NCI-H1092 (cell line): ENCODE measurements around the gene ACTG2.
"Not testable (repeated sequence)": the region's sequence is repeated elsewhere in the genome, so short reads cannot be mapped to it uniquely, and the experiment has no call there.

Experiments
- DNase-seq: peaks from one replicate; lab custom pipeline; 2025; lab: John Stamatoyannopoulos, UW

ACTG2 gene

DNA sequence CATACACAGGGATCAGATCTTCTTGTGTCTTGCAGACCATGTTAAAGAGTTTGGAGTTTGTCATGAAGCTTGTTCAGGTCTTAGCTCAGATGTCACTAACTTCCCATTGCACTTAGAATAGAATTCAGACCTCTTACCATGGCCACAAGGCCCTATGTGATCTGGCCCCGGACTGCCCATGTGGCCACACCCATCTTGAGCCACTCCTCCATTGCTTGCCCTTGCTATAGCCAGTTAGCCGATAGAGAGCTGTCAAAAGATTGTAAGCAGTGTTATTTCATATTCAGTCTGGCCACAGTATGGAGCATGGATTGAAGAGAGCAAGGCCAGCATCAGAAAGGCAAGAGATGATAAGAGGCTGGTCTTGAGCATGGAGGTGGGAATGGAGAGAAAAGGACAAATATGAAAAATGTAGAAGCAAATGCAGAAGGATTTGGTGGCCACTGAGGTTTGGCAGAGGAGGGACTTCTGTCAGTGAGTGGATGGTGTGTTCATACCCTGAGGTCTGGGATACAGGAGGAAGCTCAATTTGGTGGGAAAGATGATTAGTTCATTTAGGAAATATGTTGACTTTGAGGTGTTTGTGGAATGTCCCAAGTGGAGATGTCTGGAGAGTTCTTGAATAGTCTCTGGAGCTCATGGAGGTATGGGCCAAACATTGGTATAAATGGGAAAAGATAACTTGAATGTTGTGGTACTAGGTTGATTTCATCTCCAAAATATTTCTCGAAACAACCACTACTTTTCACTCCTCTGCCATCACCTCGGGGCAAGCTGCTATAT lies 44.5 kb downstream of the ACTG2 start:
- DNase-seq = no peak

DNA sequence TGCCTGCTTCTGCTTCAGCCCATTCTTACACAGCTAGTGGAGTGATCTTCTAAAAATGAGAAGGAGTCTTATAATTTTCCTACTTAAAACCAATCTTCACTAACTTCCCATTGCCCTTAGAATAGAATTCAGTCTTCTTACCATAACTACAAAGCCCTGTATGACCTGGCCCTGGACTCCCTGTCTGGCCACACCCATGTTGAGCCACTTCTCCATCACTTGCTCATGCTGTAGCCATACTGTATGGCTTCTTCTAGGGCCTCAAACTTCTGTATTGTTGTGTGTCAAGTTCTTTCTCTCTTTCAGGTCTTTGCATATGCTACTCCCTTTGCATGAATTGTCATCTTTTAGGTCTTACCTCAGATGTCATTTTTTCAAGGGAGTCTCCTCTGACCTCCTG lies 45.1 kb downstream of the ACTG2 start:
- DNase-seq = no peak

DNA sequence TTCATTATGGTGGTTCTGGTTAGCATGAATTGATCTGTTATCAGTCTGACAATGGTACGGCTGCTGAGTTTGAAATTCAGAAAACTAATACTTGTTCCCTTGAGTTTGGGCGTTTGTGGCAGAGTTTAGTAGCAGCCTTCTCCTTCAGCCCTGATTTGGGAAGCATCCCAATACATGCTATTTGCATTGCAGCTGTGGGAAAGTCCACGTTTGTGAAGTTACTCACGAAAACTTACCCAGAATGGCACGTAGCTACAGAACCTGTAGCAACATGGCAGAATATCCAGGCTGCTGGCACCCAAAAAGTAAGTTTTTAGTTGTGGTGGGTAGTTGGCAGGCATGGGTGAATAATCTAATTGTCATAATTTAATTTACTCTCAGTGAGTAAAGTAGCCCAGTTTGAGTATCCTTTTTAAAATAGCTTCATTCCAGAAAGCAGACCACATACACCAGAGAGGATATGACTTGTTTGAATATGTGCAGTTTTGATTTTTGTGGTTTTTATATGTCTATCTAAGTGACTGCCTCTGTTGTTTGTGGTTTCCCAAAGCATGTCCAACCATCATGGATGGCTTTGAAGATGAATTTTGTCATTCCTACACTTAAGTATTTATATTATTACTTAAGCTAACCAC lies 46.0 kb downstream of the ACTG2 start:
- no peak for DNase-seq

DNA sequence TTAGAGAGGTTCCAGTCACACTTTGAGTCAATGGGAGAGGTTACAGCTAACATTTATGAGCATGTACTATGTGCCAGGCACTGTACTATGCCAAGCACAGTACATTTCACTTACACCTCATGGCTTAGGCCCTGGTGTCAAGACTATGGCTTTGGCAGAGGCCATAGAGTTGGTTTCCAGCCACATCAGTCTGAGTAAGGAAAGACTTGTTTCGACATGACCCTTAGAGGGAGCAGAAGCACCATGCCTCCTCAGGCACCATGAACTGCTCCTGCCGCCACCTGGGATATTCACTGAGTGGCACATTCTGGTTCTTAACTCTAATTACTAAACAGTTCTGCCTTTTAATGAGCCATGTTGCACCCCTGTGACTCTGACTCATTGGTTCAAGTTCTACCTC lies 46.6 kb downstream of the ACTG2 start:
- DNase-seq = no peak

DNA sequence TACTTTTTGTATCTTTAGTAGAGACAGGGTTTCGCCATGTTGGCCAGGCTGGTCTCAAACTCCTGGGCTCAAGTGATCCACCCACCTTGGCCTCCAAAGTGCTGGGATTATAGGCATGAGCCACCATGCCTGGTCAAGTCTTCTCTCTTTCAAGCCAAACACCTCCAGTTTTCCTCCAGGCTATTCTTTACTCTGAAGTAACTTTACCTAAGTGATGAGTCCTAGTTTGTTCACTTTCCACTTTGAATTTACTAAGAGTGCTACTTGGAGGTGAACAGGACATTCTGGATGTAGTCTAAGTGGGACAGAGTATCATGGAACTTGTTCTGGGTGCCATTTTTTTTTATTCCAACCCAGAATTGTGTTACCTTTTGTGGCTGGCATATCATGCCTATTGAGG lies 47.3 kb downstream of the ACTG2 start:
- DNase-seq = not testable (repeated sequence)

DNA sequence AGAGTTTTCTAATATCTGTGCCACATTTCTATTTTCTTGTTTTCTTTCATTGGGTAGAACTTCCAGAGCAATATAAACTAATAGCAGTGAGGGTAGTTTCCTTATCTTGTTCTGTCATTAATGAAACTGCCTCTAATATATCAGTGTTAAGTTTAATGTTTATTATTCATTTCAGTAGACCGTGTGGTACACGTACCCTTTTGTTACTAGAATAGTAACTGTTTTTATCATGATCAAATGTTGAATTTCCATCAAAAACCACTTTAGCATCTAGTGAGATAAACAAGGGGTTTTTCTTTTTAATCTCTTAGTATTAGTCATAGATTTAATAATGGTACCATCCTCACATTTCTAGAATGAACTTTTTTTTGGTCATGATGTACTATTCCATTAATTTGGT lies 49.9 kb downstream of the ACTG2 start:
- DNase-seq = no peak

DNA sequence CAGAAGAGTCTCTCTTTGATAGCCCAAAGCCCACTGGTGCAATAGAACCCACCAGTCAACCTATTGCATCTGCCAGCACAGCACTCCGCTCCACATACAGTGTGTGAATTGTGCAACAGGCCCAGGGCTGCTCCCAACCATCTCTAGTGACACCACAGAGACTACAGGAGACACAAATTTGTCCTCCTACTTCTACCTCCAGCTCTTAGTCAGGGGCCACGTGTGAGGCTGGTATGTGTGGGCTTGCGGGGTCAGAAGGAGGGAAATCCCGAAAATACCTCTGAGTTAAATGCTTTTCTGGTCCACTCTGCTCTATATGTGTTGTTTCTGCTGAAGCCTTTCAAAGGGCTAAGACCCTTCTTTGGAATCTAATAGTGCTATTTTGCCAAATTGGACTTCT lies 51.9 kb downstream of the ACTG2 start:
- no peak for DNase-seq

DNA sequence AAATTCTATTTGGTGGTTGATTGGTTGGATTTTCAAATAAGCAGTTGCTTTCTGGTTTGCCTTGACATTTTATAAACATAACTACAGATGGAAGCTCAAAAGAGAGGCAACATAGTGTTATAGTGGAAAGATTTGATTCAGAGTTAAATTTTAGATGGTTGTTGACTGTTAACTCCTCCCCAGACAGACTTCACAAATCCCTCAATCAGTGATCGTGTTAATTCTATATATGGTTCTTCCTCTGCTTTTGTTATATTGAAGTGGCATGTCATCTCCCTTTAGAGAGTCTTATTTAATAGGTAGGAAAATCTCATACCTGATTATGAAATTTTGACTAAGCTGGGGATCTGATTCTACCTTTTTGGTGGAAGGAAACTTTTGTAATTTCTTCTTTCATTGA lies 53.4 kb downstream of the ACTG2 start:
- DNase-seq = no peak

DNA sequence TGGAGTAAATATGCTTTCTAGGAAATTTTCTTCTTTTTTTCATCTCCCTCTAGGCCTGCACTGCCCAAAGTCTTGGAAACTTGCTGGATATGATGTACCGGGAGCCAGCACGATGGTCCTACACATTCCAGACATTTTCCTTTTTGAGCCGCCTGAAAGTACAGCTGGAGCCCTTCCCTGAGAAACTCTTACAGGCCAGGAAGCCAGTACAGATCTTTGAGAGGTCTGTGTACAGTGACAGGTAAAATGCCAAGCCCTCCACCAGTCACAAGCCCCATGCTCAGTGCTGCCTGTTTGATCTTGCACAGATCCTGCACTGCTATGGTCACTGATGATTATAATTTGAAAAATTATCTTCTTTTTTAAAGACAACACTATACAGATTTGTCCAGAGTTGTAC lies 53.9 kb downstream of the ACTG2 start:
- DNase-seq = no peak

DNA sequence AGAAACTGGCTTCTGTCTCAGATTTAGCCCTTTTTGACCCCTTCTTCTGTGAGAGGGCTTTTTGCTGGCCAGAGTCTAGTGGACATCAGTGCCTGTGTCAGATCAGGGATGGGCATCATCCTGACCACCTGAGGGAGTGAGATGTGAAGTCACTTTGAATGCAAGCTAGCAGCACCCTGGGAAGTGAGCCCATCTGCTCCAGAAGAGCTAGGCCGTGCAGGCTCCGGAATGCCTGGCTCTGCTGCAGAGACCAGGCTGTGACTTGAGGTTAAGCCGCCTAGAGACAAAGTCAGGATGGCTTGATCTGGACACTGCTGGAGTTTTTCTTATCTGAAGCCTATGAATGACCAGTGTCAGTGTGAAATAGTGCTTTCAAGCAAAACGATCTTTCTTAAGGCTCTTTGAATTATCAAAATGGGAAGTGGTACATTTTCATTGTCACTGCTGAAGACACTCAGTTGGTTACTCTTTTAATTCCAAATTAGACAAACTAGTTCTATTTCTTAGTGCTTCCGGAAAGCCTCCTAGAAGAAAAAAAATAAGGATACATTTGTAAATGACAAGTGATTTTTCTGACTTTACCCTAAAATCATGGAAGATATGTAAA lies 54.7 kb downstream of the ACTG2 start:
- DNase-seq = no peak

DNA sequence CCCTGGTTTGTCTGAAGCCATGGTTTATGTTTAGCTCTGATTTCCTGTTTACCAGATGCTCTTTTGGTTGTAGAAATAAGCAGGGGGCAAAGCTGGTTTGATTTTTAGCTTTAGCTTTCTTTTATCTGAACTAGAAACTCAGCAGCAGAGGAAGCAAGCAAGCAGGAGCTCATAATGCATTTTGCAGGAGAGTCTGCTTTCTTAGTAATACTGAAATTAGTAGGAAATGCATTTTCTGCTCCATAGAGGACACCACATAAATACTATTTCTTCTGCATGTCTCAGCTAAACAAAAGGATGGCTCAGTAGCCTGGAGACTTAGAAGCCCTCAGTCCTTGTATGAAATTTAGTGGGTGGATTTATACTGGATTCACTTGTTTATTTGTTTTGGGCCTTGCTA lies 57.0 kb downstream of the ACTG2 start:
- DNase-seq = no peak

DNA sequence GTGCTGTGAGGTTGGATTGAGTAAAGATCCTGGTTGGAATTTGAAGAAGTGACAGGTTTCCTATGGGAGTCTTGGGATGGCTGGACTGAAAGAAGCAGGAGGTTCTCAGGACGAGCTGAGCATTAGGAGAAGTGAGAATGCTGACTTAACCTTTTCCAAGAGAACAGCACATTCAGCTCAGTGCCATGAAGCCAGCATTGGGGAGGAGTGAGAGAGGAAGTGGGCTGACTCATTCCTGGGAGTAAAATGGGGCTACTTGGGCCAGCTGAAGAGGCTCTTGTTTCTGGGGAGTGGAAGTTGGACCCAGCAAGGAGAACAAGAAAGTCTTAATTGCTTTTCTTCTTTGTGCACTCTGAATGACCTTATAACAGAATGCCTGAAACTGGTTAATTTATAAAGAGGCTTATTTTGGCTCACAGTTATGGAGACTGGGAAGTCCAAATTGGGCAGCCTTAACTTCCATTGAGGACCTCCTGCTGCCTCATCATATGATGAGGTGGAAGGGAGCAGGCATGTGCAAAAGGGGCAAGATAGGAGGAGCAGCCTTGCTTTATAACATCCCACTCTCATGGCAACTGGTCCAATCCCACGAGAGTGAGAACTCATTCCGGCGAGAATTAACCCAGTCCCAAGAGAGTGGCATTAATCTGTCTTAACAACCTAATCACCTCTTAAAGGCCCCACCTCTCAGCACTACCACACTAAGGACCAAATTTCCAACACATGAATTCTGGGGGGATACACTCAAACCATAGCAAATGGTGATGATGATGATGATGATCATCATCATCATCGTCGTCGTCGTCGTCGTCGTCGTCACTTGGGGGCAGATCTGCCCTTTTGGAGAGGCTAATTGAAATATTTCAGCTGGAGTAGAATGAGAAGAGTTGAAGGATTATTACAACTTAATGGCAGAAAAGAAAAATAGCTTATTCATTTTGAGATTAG lies 60.0 kb downstream of the ACTG2 start:
- DNase-seq = no peak

DNA sequence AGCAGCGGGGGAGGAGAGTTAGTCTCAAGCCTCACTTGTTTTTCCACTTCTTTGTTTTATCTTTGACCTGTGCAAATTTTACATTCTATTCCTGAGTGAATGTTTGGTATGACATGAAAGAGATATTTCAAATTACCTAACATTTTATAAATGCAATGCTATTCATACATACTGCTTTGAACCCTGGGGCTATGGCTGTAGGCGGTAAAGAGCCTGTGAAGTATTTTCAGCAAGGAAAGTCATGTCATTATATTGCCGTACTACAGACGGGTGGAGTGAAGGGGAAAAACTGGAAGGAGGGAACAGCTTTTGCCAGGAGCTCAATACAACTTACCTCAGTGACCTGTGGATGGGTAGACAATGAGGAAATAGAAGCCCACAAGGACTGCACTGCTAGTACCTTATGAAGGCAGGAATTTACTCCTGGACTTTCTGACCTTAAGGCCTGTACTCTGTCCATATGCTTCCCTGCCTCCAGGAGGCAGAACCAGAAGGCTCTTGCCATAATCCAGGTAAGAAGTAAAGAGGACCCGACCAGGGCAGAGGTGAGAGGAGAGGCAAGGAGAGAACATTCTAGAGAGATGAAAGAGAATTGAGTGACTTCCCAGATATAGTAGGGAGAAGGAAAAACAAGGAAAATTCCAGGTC lies 63.5 kb downstream of the ACTG2 start:
- no peak for DNase-seq

DNA sequence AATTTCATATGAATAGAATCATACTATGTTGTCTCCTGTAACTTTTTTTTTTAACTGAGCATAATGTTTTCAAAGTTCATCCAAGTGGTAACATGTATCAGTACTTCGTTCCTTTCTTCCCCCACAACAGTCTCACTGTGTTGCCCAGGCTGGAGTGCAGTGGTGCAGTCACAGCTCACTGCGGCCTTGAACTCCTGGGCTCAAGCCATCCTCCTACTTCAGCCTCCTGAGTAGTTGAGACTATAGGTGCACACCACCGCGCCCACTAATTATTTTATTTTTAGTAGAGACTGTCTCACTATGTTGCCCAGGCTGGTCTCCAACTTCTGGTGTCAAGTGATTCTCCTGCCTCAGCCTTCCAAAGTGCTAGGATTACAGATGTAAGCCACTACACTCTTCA lies 68.5 kb downstream of the ACTG2 start:
- DNase-seq = no peak

DNA sequence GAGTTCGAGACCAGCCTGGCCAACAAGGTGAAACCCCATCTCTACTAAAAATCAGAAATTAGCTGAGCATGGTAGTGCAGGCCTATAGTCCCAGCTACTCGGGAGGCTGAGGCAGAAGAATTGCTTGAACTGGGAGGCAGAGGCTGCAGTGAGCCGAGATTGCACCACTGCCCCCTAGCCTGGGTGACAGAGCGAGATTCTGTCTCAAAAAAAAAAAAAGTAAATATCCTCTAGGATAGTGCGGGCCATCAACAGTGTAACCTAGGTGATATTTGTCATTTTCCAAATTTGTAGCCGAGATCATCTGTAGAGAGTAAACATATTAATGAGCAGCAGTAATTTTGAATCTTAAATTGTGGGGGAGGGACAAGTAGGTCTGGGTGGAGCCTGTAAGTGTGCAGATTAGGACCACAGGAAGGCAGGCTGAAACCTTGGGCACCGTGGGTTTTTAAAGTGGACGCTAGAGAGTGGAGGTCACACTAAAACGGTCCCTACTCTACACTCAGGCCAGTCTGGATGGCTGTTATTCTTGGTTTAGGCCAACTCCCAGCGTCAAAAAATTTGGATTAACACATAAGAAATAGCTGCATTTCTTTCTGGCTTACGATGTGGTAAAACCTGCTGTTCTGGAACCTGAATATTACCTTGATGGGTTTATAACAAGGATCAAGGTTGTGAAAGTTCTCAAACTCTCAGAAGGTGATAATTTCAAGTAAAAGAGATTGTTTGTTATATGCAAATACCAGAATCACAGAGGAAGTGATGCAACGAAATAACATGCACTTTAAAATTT lies 69.2 kb downstream of the ACTG2 start:
- DNase-seq = no peak

DNA sequence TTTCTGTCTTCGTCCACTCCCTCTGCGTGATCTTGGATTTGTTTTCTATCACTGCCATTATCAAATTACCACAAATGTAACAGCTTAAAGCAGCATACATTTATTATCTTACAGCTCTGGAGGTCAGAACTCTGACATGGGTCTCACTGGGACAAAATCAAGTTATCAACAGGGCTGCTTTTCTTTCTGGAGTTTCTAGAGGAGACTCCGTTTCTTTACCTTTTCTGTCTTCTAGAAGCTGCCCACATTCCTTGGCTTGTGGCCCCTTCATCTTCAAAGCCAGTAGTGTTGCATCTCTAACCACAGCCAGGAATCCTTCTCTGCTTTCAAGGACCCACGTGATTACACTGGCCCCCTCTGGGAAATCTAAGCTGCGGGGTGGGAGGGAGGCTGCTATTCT lies 70.0 kb downstream of the ACTG2 start:
- DNase-seq = no peak

DNA sequence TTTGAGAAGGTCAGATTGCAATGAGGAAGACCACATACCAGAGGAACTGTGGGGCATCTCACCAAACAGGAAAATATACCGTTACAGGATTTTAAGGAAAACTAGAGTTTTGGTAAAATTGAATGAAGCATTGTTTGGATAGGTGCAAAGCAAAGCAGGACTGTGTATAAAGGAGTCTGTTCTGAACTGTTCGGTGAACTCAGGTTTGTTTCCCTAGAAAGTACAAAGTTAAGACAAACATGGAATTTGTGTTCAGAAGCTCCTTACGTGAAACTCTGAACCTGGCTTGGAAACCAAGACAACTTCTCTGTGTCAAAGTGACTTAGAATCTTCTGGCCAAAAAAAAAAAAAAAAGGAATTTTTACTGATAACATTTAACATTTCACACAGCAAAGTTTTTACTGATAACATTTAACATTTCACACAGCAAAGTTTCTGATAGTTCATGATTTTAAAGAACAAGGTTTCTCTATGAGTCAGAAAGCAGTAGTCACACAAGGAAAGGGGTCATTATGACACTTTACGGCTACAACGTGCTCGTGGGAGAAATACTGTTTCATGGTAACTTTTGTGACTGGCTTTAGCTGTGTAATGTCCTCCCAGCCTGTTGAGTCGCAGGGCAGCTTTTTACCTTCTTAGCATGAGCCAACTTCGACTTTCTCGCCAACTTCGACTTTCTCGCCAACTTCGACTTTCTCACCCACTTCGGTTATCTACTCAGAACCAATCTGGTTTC lies 70.7 kb downstream of the ACTG2 start:
- DNase-seq = no peak

DNA sequence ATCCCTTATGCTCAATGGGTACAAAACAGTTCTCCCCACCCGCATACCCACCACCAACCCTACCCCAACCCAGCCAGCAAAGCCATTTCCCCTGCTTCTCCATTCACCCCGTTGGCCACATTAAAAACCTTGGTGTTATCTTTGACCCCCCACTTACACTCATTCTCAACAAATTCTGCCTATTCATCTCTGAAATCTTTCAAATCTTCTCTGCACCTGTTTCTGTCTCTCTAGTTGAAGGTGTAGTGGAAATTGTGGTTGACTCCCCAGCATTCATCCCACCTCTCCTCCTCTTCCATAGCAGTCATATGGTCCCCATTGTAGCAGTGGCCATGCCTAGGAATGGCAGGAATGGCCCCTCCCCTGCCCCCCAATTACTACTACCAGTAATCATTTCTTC lies 71.4 kb downstream of the ACTG2 start:
- no peak for DNase-seq

DNA sequence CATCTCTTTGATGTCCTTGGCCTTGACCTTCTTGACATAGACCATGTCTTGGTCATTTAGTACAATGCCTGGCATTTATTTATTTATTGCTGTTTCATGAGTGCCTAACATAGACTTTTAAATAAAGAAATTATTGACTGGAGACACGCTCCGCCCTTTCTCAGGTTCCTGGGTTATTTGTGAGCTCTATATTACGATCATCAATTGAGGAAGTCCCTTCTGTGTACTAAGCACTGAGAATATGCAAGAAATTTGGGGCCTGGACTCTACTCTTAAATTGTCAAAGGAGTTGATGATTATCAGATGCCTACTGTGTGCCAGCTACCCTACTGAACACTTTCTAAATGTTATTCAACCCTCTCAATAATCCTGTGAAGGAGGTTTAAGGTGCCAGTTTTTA lies 72.2 kb downstream of the ACTG2 start:
- DNase-seq = no peak

DNA sequence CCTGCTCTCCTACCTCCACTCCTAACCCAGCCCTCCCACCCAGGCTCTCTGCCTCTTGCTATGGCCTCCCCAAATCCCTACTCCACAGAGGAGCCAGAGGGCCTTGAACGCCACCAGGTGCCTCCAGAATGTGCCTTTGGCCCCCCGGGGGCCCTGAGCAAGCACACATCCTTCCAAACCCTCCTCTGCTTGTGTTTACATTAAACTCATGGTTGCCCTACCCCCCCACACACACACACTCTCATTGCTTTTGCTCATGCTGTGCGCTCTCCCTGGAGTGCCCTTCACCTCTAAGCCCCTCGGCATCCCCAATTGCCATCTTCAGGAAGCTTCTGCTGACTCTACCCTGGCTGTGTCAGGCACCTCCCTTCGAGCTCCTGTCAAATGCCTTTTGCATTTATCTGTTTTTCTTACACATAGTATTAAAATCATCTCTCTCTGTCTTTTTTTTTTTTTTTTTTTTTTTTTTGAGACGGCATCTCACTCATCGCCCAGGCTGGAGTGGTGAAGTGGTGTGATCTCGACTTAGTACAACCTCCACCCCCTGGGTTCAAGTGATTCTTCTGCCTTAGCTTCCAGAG lies 75.6 kb downstream of the ACTG2 start:
- DNase-seq = no peak
